HepG2 (cell line): ENCODE measurements around the gene PAQR6.

ENCODE experiments used
- EP300 ChIP-seq, 3 experiments: sonication (generic) in 1 of 3; formaldehyde crosslinking in 1 of 3; IDR thresholded peaks; 2 replicates each; pipeline versions ENCODE4 v1.5.1 to v1.6.1; 2011 to 2020; ENCODE audit warnings: low read depth in 2 of 3, low read length in 2 of 3, borderline replicate concordance in 1 of 3, improper control_type of control experiment in 1 of 3, mild to moderate bottlenecking in 1 of 3, missing genetic modification reagents in 1 of 3, moderate library complexity in 1 of 3
- FOXP1 ChIP-seq, 2 experiments: fragments of 450-650 bp in 1 of 2; IDR thresholded peaks; 2 replicates each; pipeline ENCODE4 v1.6.1; 2017 to 2018; ENCODE audit warnings: antibody characterized with exemption in 1 of 2
- GABPB1 ChIP-seq: IDR thresholded peaks from 2 replicates; pipeline ENCODE4 v1.6.1; 2016; ENCODE audit warnings: mild to moderate bottlenecking, missing genetic modification reagents, moderate library complexity, missing compliant biosample characterization
- JUN ChIP-seq: sonication (generic); formaldehyde crosslinking; IDR thresholded peaks from 2 replicates; pipeline ENCODE4 v1.4.0; 2020; ENCODE audit warnings: mild to moderate bottlenecking, missing genetic modification reagents
- POLR2A ChIP-seq, 2 experiments: IDR thresholded peaks; 2 replicates each; pipeline ENCODE4 v1.6.1; 2011; ENCODE audit warnings: low read depth in 2 of 2, low read length in 2 of 2, mild to moderate bottlenecking in 1 of 2, moderate library complexity in 1 of 2; ENCODE audit not compliant: insufficient read depth in 1 of 2
- SKIL ChIP-seq: sonication (generic); formaldehyde crosslinking; IDR thresholded peaks from 2 replicates; pipeline ENCODE4 v1.8.0; 2022; ENCODE audit warnings: missing genetic modification reagents, mild to moderate bottlenecking, moderate library complexity, borderline replicate concordance
- SRF ChIP-seq: IDR thresholded peaks from 2 replicates; pipeline ENCODE4 v1.6.1; 2011; ENCODE audit warnings: mild to moderate bottlenecking, low read depth, low read length, moderate library complexity
- XBP1 ChIP-seq: sonication (generic); formaldehyde crosslinking; IDR thresholded peaks from 2 replicates; pipeline ENCODE4 v1.5.0; 2020; ENCODE audit warnings: missing genetic modification reagents
- ZBTB21 ChIP-seq: sonication (generic); formaldehyde crosslinking; IDR thresholded peaks from 2 replicates; pipeline ENCODE4 v1.4.0; 2020; ENCODE audit warnings: missing genetic modification reagents
- ZBTB7A ChIP-seq: sonication (generic); formaldehyde crosslinking; IDR thresholded peaks from 2 replicates; pipeline ENCODE4 v1.8.0; 2022; ENCODE audit warnings: mild to moderate bottlenecking, missing genetic modification reagents
- TF ChIP-seq, protein P1 (sequence below): sonication (generic); formaldehyde crosslinking; IDR thresholded peaks from 2 replicates; pipeline ENCODE4 v1.5.0; 2020; ENCODE audit warnings: mild to moderate bottlenecking, missing genetic modification reagents, moderate library complexity
- TF ChIP-seq, protein P2 (sequence below), 2 experiments: IDR thresholded peaks; 2 replicates each; pipeline ENCODE4 v1.6.1; 2011 to 2012; ENCODE audit warnings: low read length in 2 of 2, borderline replicate concordance in 1 of 2, low read depth in 1 of 2, mild to moderate bottlenecking in 1 of 2, moderate library complexity in 1 of 2

GRCh38 chr1:156289857-156290256 is 42.0 kb upstream of the PAQR6 start:
- TF ChIP-seq, protein P1, sequence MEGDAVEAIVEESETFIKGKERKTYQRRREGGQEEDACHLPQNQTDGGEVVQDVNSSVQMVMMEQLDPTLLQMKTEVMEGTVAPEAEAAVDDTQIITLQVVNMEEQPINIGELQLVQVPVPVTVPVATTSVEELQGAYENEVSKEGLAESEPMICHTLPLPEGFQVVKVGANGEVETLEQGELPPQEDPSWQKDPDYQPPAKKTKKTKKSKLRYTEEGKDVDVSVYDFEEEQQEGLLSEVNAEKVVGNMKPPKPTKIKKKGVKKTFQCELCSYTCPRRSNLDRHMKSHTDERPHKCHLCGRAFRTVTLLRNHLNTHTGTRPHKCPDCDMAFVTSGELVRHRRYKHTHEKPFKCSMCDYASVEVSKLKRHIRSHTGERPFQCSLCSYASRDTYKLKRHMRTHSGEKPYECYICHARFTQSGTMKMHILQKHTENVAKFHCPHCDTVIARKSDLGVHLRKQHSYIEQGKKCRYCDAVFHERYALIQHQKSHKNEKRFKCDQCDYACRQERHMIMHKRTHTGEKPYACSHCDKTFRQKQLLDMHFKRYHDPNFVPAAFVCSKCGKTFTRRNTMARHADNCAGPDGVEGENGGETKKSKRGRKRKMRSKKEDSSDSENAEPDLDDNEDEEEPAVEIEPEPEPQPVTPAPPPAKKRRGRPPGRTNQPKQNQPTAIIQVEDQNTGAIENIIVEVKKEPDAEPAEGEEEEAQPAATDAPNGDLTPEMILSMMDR (CRISPR knock-in tag), result no peak
- TF ChIP-seq EP300 (IDR thresholded peaks at IDR 0.05; ENCODE audit: low read depth in 2 of 2, low read length in 2 of 2) (no peak), EP300 (CRISPR knock-in tag; IDR thresholded peaks at IDR 0.05; ENCODE audit: borderline replicate concordance) (no peak), ZBTB21 (CRISPR knock-in tag) (no peak), GABPB1 (CRISPR knock-in tag) (no peak), XBP1 (CRISPR knock-in tag) (no peak), FOXP1 (IDR thresholded peaks at IDR 0.05) (no peak), FOXP1 (CRISPR knock-in tag; IDR thresholded peaks at IDR 0.05) (no peak), SRF (no peak), JUN (CRISPR knock-in tag) (no peak), SKIL (CRISPR knock-in tag) (no peak), POLR2A (IDR thresholded peaks at IDR 0.05; ENCODE audit: insufficient read depth in 1 of 2, low read depth in 2 of 2, low read length in 2 of 2) (no peak), ZBTB7A (CRISPR knock-in tag) (no peak)
- TF ChIP-seq, protein P2, sequence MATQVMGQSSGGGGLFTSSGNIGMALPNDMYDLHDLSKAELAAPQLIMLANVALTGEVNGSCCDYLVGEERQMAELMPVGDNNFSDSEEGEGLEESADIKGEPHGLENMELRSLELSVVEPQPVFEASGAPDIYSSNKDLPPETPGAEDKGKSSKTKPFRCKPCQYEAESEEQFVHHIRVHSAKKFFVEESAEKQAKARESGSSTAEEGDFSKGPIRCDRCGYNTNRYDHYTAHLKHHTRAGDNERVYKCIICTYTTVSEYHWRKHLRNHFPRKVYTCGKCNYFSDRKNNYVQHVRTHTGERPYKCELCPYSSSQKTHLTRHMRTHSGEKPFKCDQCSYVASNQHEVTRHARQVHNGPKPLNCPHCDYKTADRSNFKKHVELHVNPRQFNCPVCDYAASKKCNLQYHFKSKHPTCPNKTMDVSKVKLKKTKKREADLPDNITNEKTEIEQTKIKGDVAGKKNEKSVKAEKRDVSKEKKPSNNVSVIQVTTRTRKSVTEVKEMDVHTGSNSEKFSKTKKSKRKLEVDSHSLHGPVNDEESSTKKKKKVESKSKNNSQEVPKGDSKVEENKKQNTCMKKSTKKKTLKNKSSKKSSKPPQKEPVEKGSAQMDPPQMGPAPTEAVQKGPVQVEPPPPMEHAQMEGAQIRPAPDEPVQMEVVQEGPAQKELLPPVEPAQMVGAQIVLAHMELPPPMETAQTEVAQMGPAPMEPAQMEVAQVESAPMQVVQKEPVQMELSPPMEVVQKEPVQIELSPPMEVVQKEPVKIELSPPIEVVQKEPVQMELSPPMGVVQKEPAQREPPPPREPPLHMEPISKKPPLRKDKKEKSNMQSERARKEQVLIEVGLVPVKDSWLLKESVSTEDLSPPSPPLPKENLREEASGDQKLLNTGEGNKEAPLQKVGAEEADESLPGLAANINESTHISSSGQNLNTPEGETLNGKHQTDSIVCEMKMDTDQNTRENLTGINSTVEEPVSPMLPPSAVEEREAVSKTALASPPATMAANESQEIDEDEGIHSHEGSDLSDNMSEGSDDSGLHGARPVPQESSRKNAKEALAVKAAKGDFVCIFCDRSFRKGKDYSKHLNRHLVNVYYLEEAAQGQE (IDR thresholded peaks at IDR 0.05; ENCODE audit: borderline replicate concordance in 1 of 2, low read depth in 1 of 2, low read length in 2 of 2), result no peak
